ENCODE measurements around the gene VPS13C. TPM values are rescaled to one million over a fixed set of nuclear protein-coding genes. Genes with fewer than 3 reads are reported as not detected.
A peak's percentile ranks its signal among the peaks of the same experiment; 100 is the strongest.

The VPS13C gene
- total RNA-seq, 1 donor from 2014 or later, result 100 TPM

- Histone ChIP-seq H3K27ac (no peak overlapping the region), H3K4me3 (no peak overlapping the region), H3K27me3 (ENCODE audit: low read depth) (no peaks in the 10 kb centered on the region), H3K36me3 (no peaks in the 10 kb centered on the region), H3K4me1 (no peaks in the 10 kb centered on the region), H3K9me3 (no peaks in the 10 kb centered on the region)
- no peak for TF ChIP-seq CTCF (IDR thresholded peaks at IDR 0.05)
- ATAC-seq (no peak), DNase-seq (no peak)
- intact Hi-C loops (cut with DNase I), result no loop called here
Observed at GRCh38 chr15:62085740-62086139, 25.5 kb upstream of the VPS13C start.

- DNase-seq, result no peak
- intact Hi-C loops (cut with DNase I), result no loop called here
- Histone ChIP-seq H3K4me3 (no peak overlapping the region), H3K4me1 (no peaks in the 10 kb centered on the region), H3K9me3 (no peaks in the 10 kb centered on the region), H3K27me3 (ENCODE audit: low read depth) (no peaks in the 10 kb centered on the region), H3K27ac (no peak overlapping the region), H3K36me3 (no peaks in the 10 kb centered on the region)
- no peak for TF ChIP-seq CTCF (IDR thresholded peaks at IDR 0.05)
- no peak for ATAC-seq
Observed at GRCh38 chr15:62083194-62084154, 23.2 kb upstream of the VPS13C start.

GRCh38 chr15:62079594-62079993 lies 19.3 kb upstream of the VPS13C start:
- Histone ChIP-seq H3K36me3 (no peaks in the 10 kb centered on the region), H3K27me3 (ENCODE audit: low read depth) (no peaks in the 10 kb centered on the region), H3K9me3 (no peaks in the 10 kb centered on the region), H3K4me3 (no peak overlapping the region), H3K27ac (no peak overlapping the region), H3K4me1 (no peaks in the 10 kb centered on the region)
- DNase-seq, result no peak
- ATAC-seq, result no peak
- TF ChIP-seq CTCF (IDR thresholded peaks at IDR 0.05), result no peak
- intact Hi-C loops (cut with DNase I), result no loop called here

GRCh38 chr15:62075595-62076277 lies 15.5 kb upstream of the VPS13C start:
- DNase-seq (no peak), ATAC-seq (peak; percentile 45 to 76)
- TF ChIP-seq CTCF (IDR thresholded peaks at IDR 0.05), result no peak
- no peaks in the 10 kb centered on the region for H3K9me3 ChIP-seq
- no peaks in the 10 kb centered on the region for H3K27me3 ChIP-seq (ENCODE audit: low read depth)
- no peak overlapping the region for H3K4me3 ChIP-seq
- intact Hi-C loops (cut with DNase I), result no loop called here
- no peaks in the 10 kb centered on the region for H3K36me3 ChIP-seq
- no peak overlapping the region for H3K27ac ChIP-seq
- H3K4me1 ChIP-seq, result no peaks in the 10 kb centered on the region

GRCh38 chr15:62071711-62072308 lies 11.6 kb upstream of the VPS13C start:
- H3K4me3 ChIP-seq, result no peak overlapping the region
- no peaks in the 10 kb centered on the region for H3K27me3 ChIP-seq (ENCODE audit: low read depth)
- H3K27ac ChIP-seq, result no peak overlapping the region
- DNase-seq, result no peak
- H3K4me1 ChIP-seq, result peaks cover 18% of the 10 kb centered on the region
- intact Hi-C loops (cut with DNase I), result no loop called here
- TF ChIP-seq CTCF (IDR thresholded peaks at IDR 0.05), result peak; percentile 72
- no peaks in the 10 kb centered on the region for H3K36me3 ChIP-seq
- ATAC-seq, result no peak
- no peaks in the 10 kb centered on the region for H3K9me3 ChIP-seq

Measured in lower lobe of right lung (tissue), 2 donors.